GM19240 (cell line): ENCODE measurements around the gene DRGX.

Experiments
- DNase-seq: peaks from one replicate; pipeline ENCODE4 v3.0.0; 2011; ENCODE audit warnings: low spot score; ENCODE audit not compliant: insufficient read length

The DRGX gene

GRCh38 chr10:49348593-49348992 is 47.3 kb downstream of the DRGX start:
- no peak for DNase-seq

DNA sequence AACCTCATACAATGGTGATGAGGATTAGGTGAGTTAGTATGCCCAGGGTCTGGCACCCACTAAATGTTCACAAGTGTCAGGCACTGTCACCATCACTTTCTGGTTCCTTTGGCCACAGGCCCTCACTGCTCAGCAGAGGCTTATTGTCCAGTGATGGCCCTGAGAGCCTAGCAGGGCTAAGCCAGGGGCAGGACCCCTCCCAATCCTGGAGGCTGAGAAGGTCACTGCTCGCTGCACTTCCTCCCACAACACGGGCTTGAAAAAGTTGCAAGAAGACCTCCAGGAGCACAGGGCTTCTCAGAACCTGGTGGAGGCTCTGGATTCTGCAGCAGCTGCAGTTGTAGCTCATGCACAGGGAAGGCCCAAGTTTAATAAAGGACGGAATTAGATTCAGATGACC is 48.1 kb downstream of the DRGX start:
- no peak for DNase-seq

DNA sequence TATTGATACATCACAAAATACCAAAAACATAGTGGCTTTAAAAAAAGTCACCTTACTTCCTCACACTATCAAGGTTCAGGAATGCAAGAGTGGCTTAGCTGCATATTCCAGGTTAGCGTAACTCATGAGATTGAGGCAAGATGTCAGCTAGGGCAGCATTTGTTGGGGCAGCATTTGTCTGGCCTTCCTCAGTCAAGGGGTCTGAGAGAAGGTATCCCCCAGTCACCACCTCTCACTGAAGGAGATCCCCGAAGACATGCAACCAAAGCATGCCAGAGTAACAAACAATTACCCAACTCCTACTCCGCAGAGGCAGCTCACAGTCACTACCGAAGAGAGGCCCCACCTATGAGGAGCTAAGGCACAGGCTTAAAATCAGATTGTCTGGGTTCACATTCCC is 48.5 kb downstream of the DRGX start:
- no peak for DNase-seq

GRCh38 chr10:49344840-49345239 is 51.0 kb downstream of the DRGX start:
- no peak for DNase-seq

- DNase-seq: no peak
These were observed 57.3 kb downstream of the DRGX start for GRCh38 chr10:49338604-49339003.

DNA sequence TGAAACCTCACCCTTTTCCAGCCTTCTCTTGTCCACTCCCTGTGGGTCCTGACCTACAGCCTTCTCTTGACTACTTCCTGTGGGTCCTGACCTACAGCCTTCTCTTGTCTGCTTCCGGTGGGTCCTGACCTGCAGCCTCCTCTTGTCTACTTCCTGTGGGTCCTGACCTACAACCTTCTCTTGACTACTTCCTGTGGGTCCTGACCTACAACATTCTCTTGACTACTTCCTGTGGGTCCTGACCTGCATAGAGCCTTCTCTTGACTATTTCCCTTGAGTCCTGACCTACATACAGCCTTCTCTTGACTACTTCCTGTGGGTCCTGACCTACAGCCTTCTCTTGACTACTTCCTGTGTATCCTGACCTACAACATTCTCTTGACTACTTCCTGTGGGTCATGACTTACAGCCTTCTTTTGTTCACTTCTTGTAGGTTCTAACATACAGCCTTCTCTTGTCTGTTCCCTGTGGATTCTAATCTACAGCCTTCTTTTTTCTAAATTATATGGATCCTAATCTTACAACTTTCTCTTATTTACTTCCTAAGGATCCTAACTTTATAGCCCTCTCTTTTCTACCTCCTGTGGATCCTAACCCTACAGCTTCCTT is 60.4 kb downstream of the DRGX start:
- no peak for DNase-seq

GRCh38 chr10:49334964-49335363 is 60.9 kb downstream of the DRGX start:
- no peak for DNase-seq

DNA sequence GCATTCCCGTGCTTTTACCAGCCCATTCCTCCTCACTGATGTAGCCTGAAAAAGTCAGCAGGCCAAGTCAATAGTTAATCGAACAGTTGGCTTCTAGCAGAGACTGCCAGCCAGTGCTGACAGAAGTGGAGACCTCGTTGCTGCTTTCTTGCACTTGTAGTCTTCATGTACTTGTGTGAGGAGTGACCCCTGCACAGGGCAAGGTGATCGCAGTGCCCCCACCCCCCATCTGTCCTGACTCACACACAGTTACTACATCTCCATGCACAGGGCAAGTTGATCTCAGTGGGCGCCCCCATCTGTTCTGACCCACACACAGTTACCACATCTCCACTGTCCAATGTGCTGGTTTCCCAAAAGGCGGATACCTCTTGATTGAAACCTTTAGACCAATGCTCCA is 62.7 kb downstream of the DRGX start:
- no peak for DNase-seq

- no peak for DNase-seq
These were observed 63.1 kb downstream of the DRGX start for GRCh38 chr10:49332768-49333167.

DNA sequence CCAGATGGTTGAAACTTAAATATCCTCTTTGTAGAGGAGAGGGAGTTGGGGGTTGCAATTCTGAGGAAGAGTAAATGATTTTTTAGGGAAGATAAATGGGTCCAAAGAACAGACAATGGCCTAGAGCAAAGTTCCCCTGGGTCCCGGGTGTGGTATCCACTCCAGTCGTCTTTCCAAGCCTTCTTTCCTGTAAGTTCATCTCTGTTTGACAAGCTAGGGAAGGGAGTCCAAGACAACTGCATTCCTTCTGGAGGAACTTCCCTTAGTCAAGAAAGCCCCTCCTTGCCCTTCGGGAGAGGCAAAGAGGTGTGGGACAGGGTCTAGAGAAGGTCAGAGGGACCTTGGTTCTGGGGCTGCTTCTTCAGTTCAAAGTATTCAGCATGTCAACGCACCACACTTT is 63.6 kb downstream of the DRGX start:
- DNase-seq: no peak

DNA sequence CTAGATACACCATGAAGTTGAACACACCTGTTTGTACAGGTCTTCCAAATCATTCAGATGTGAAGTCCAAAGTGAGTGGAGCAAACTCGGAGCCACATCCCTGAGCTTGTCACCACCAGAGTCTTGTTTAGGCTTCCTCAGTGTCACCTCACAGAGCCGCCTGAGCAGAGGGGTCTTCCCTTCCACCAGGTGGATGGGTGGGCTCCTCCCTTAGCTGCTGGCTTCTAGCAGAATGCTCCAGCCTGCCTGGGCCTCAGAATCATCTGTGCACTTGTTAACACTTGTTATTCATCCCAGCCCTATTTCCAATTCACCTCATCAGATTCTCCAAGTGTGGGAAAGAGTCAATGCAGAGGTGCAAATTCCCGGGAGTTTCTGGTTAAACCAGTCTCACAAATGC is 64.5 kb downstream of the DRGX start:
- DNase-seq: no peak

DNA sequence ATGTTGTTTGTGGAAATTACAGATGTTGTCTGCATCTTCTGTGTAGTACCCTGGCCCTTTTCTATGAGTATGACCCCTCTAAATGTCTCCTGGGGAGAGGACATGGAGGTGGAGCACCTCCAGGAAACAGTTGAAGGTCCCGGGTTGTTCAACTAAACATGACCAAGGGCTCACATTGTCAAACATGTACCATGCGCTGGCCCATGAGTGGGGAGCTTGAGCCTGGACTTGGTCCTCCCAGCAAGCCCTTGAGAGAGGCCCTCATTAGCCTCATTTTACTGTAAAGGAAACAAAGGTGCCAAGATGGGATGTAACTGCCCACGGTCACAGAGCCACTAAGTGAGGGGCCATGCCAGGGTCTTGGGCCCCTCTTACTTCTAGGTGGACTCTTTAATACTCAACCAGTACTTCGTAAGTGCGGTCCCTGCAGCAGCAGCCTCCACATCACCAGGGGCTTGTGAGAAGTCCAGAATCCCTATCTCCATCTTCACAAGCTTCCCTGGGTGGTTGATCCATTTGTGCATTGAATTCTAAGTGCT is 65.7 kb downstream of the DRGX start:
- no peak for DNase-seq

DNA sequence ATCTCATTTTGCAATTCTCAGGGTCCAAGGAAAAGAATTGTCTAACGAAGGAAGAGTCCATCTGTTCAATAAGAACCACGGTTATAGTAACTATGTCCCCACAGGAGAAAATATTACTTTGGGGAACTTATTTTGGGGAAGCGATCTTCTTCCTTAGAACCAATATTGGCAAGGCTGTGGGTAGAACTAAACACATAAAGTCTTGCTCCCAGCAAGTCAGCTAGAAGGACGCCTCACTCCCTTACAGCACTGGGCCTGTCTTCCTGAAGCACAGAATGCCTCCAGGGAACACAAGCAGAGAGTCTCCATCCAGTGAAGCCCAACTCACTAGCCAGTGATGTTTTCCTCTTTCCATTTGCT is 66.8 kb downstream of the DRGX start:
- DNase-seq: no peak

GRCh38 chr10:49328401-49329145 is 67.3 kb downstream of the DRGX start:
- DNase-seq: no peak

DNA sequence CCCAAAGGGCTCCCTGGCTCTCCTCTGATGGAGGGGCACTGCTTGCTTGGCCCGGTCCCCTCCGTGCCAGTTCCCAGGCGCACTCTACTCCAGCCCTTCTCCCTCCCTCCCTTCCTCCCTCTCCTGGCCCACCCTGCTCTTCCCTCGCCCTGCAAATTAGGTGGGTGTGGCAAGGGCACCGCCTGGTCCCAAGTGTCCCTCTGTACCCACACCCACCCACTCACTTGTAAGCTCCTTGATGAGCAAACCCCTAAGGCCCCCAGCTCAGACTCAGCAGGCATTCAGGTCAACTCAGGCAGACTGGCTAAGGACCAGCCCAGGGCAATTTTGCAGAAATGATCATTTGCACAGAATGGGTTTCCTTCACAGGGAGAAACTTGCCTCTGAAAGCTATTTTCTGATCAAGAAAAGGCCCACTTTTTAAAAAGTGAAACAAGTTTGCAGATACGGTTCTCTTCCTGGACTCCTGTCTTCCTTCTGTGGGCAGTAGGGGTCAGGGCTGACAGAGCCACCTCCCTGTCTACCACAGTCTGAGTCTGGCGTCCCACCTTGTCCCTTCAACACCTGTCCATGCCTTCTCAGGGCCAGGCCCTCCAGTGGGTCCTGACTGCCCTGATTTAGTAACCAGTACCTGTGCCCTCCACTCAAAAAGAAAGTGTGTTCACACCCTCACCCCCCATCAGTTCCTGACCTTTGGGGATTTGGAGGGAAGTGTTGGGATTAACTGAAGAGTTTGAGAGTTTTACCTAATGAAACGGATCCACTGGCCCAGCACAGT is 68.7 kb downstream of the DRGX start:
- no peak for DNase-seq

DNA sequence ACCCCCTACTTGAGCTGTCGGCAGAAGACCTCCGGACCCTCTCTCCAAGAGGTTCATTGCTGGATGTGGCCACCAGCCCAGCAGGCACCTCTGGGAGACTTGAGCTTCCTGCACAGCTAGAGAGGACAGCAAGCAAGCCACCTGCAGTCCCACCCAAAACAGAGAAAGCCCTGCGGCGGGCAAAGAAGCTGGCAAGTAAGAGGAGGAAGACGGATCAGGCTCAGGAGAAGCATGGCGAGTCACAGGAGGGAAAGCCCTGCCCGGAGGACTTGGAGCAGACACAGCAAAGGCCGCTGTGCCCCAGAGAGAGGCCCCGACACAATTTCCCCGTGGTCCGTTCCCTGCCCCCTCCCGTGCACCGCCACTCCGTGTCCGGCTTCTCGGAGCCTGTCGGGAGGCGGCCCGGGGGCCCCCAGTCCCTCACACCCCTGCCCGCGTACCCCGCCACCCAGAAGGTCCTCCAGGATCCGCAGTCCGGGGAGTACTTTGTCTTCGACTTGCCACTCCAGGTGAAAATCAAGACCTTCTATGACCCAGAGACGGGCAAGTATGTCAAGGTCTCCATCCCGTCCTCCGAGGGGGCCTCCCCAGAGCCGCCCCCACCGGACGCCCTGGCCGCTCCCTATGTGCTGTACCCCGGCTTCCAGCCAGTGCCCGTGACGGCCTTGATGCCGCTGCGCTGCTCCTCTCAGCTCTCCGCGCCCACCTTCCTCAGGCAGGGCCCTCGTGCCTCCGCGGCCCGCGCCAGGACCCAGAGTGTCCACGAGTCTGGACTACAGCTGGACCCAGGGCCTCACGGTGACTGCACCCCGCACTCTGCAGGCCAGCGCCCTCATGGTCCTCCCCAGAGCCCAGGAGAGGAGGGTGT is 69.7 kb downstream of the DRGX start:
- no peak for DNase-seq

DNA sequence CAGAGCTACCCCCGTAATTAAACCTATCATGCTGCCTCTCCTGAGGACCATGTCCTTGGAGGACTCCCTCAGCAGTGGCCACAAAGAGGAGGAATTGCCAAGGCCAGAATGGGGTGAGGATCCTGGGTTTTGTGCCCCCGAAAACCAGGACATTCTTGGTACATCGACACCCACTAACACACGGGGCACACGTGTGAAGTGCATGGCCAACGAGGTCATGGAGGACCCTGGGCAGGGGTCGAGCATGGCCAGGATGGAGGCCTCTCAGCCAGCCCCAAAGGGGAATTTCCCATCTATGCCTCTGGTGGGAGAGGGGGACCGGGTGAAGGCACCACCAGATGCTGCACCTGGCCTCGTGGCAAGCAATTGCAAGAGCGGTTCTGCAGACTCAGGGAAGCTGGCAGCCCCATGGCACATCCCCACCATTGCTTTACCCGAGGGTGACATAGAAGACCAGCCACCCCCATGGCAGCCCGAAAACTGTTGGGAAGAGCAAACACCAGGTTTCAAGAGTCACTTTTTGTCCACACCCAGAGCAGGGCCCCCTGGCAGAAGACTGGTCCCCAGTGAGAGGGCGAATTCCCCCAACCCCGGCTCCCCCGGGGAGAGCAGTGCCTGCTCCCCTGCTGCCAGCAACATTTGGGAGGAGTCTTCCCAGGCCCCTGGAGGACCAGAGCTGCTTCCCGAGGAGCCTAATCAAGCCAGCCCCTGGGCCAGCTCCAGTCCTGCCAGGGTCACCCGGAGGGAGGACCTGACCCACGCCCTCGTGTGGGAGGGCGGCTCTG is 70.6 kb downstream of the DRGX start:
- DNase-seq: no peak

DNA sequence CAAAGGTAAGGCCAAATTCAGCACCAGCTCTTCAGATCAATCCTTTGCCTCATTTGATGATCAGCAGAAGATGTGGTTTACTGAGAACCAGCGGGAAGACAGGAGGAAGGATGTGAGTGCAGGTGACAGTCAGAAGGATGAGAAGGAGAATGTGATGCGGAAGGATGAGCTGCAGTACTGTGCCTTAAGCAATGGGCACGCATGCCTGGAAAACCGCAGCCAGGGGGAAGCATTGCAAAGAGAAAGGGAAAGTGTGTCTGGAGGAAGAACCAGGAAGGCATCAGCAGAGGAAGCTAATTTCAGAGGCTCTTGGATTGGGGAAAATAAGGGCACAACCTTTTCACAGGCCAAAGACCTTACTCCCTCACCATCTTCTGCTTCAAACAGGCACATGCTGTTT is 71.2 kb downstream of the DRGX start:
- DNase-seq: no peak

DNA sequence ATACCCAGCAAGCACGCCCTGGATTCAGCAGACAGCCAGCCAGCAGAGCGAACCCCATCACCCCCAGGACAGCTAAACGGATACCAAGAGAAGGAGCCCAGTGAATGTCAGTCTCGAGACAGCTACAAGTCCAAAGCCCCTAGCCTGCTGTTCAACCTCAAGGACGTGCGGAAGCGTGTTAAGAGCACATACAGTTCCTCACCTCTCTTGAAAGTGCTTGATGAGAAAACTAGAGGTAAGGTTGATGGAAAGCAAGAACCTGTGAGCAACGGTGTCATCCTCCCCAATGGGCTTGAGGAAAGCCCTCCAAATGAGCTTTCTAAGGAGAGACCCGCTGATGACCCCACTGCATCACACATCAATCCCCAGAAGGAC is 72.0 kb downstream of the DRGX start:
- no peak for DNase-seq

GRCh38 chr10:49323171-49323895 is 72.6 kb downstream of the DRGX start:
- no peak for DNase-seq
